ENCODE measurements around the gene MED13L.

GRCh38 chr12:116064493-116064892 is 213.0 kb downstream of the MED13L start:
- TF ChIP-seq CTCF (IDR thresholded peaks at IDR 0.05) (no peak), ZFX (IDR thresholded peaks at IDR 0.05; ENCODE audit: borderline replicate concordance) (no peak)

Data from 22Rv1 (cell line).